Transverse colon (tissue), 4 donors: ENCODE data around the gene NACA2. TPM values are rescaled to one million over a fixed set of nuclear protein-coding genes. Genes with fewer than 3 reads are reported as not detected.
"Not testable (repeated sequence)": the region's sequence is repeated elsewhere in the genome, so short reads cannot be mapped to it uniquely, and the experiment has no call there.

Experiments
- DNase-seq: peaks from one replicate; pipeline ENCODE4 v3.0.0-alpha.2; 2019
- H3K27ac ChIP-seq, 4 donors: fragments of 200-600 bp; sonication (generic); 2 replicates each; pipeline ENCODE4 v1.5.1; 2016 to 2018; ENCODE audit warnings: inconsistent platforms in 4 of 4
- H3K27me3 ChIP-seq: fragments of 200-600 bp; sonication (generic); 2 replicates; pipeline ENCODE4 v1.5.1; 2017; ENCODE audit warnings: inconsistent platforms
- H3K36me3 ChIP-seq, 4 donors: fragments of 200-600 bp; sonication (generic); 2 replicates each; pipeline ENCODE4 v1.5.1; 2017 to 2019; ENCODE audit warnings: inconsistent platforms in 4 of 4
- H3K4me1 ChIP-seq, 4 donors: fragments of 200-600 bp; sonication (generic); 2 replicates each; pipeline ENCODE4 v1.5.1; 2017 to 2020; ENCODE audit warnings: inconsistent platforms in 4 of 4
- H3K4me3 ChIP-seq, 4 donors: fragments of 200-600 bp; sonication (generic); 1 replicate in 1 of 4; 2 replicates in 3 of 4; pipeline versions ENCODE4 v1.5.1 to v1.6.1; 2017 to 2019; ENCODE audit warnings: inconsistent platforms in 4 of 4
- H3K9me3 ChIP-seq, 2 donors: fragments of 200-600 bp; sonication (generic); 2 replicates each; pipeline ENCODE4 v1.5.1; 2017 to 2019; ENCODE audit warnings: inconsistent platforms in 2 of 2
- CTCF ChIP-seq, 5 experiments: fragments of 200-600 bp in 3 of 5; fragments of 450-650 bp in 2 of 5; sonication (generic) in 3 of 5; IDR thresholded peaks; 1 replicate in 2 of 5; 2 replicates in 3 of 5; pipeline ENCODE4 v1.5.1; 2016 to 2017; ENCODE audit warnings: antibody characterized with exemption in 5 of 5, inconsistent platforms in 3 of 5, mild to moderate bottlenecking in 2 of 5, moderate library complexity in 1 of 5
- EP300 ChIP-seq: sonication (generic); formaldehyde crosslinking; IDR thresholded peaks from one replicate; pipeline ENCODE4 v1.6.1; 2017; ENCODE audit warnings: antibody characterized with exemption, low read depth
- POLR2A ChIP-seq: fragments of 450-650 bp; IDR thresholded peaks from one replicate; pipeline ENCODE4 v1.6.1; 2016; ENCODE audit warnings: antibody characterized with exemption, mild to moderate bottlenecking, moderate library complexity
- POLR2AphosphoS5 ChIP-seq, 3 donors: sonication (generic); formaldehyde crosslinking; IDR thresholded peaks; one replicate each; pipeline ENCODE4 v1.6.1; 2016; ENCODE audit warnings: antibody characterized with exemption in 3 of 3
- WGBS, 2 donors: methylation state at CpG; one replicate each; pipeline ENCODE4 v1.1.5; 2018; ENCODE audit warnings: low coverage in 1 of 2; 5-methylcytosine and 5-hydroxymethylcytosine counted together
- in situ Hi-C, 4 donors: fragments of 200-750 bp; cut with MboI; loops; one replicate each; pipeline versions ENCODE4 v1.15.0 to v1.15.1; 2017; ENCODE audit warnings: low sequenced_read_pairs in 3 of 4, low pct_ligation_motif_present in 1 of 4, low pct_unique_long_range_greater_than_20kb in 1 of 4
- intact Hi-C: fragments of 100-400 bp; cut with DNase I; formaldehyde crosslinking; loops from one replicate; pipeline ENCODE4 v1.15.1; 2023; ENCODE audit warnings: low total_unique reads
- total RNA-seq, 4 donors: library from RNA; depleted of rRNA; stranded (reverse); fragments of >200 nt; gene quantifications; one replicate each; pipeline ENCODE4 v1.1.0, GENCODE V29; 2016

NACA2 gene
- total RNA-seq, 4 donors from 2014 or later, result not detected

GRCh38 chr17:61631800-61632199, 40.8 kb upstream of the NACA2 start:
- Histone ChIP-seq H3K4me1 (no peaks in the 10 kb centered on the region), H3K4me3 (no peak overlapping the region), H3K27me3 (peaks cover 14% of the 10 kb centered on the region), H3K36me3 (no peaks in the 10 kb centered on the region), H3K27ac (no peak overlapping the region), H3K9me3 (peaks cover 0 to 9% of the 10 kb centered on the region in 2 donors)
- 97 to 100% methylated on average over 1 of the region's 1 CpG for WGBS, 2 donors
- DNase-seq, result no peak
- in situ Hi-C loops, result loop anchor here in 3 of 4 donors (10.0 to 25.0 kb wide), 4 partner anchors 203 to 481 kb away; no protein-coding TSS in a partner anchor
- intact Hi-C loops, result no loop called here
- no peak for TF ChIP-seq CTCF (IDR thresholded peaks at IDR 0.05)
- no peak for TF ChIP-seq POLR2AphosphoS5 (IDR thresholded peaks at IDR 0.05)
- TF ChIP-seq POLR2A, result no peak
- no peak for TF ChIP-seq EP300

- in situ Hi-C loops, result loop anchor here in 3 of 4 donors (25.0 kb wide), 3 partner anchors 209 to 484 kb away; no protein-coding TSS in a partner anchor
Measured at GRCh38 chr17:61628158-61628557, 37.1 kb upstream of the NACA2 start.

GRCh38 chr17:61627658-61628057, 36.6 kb upstream of the NACA2 start:
- no peak for DNase-seq
- Histone ChIP-seq H3K36me3 (no peaks in the 10 kb centered on the region), H3K4me3 (no peak overlapping the region), H3K9me3 (no peaks in the 10 kb centered on the region), H3K27ac (no peak overlapping the region), H3K4me1 (no peaks in the 10 kb centered on the region), H3K27me3 (peaks cover 20% of the 10 kb centered on the region)
- in situ Hi-C loops (loop anchor here in 3 of 4 donors (25.0 kb wide), 3 partner anchors 210 to 485 kb away; no protein-coding TSS in a partner anchor), intact Hi-C loops (no loop called here)
- no peak for TF ChIP-seq EP300
- TF ChIP-seq POLR2AphosphoS5 (IDR thresholded peaks at IDR 0.05), result no peak
- TF ChIP-seq CTCF (IDR thresholded peaks at IDR 0.05), result no peak
- TF ChIP-seq POLR2A, result no peak
- 20 to 24% methylated on average over 2 of the region's 2 CpGs for WGBS, 2 donors

More at GRCh38 chr17:61628158-61628557, 37.1 kb upstream of the NACA2 start:
- DNase-seq, H3K4me3 ChIP-seq, H3K9me3 ChIP-seq, H3K36me3 ChIP-seq, H3K27ac ChIP-seq, H3K4me1 ChIP-seq, intact Hi-C loops: not testable (repeated sequence)
- H3K27me3 ChIP-seq, result peaks cover 20% of the 10 kb centered on the region
- WGBS, 2 donors, result 75 to 93% methylated on average over 3 to 4 of the region's 4 CpGs

- no peak for DNase-seq
- H3K27ac ChIP-seq, result no peak overlapping the region
- H3K4me3 ChIP-seq, result no peak overlapping the region
- H3K4me1 ChIP-seq, result no peaks in the 10 kb centered on the region
- H3K27me3 ChIP-seq, result peaks cover 20% of the 10 kb centered on the region
- intact Hi-C loops, result no loop called here
- in situ Hi-C loops, result loop anchor here in 3 of 4 donors (25.0 kb wide), 3 partner anchors 210 to 485 kb away; no protein-coding TSS in a partner anchor
- H3K36me3 ChIP-seq, result no peaks in the 10 kb centered on the region
- H3K9me3 ChIP-seq, result no peaks in the 10 kb centered on the region
- TF ChIP-seq POLR2A (no peak), CTCF (IDR thresholded peaks at IDR 0.05) (no peak), EP300 (no peak), POLR2AphosphoS5 (IDR thresholded peaks at IDR 0.05) (no peak)
Measured at GRCh38 chr17:61627125-61627524, 36.1 kb upstream of the NACA2 start.

- Histone ChIP-seq H3K36me3 (no peaks in the 10 kb centered on the region), H3K27ac (no peak overlapping the region), H3K4me1 (no peaks in the 10 kb centered on the region), H3K9me3 (no peaks in the 10 kb centered on the region), H3K27me3 (peaks cover 7% of the 10 kb centered on the region), H3K4me3 (no peak overlapping the region)
- in situ Hi-C loops, result loop anchor here in 3 of 4 donors (25.0 kb wide), 3 partner anchors 212 to 487 kb away; no protein-coding TSS in a partner anchor
- 93 to 100% methylated on average over 1 to 5 of the region's 5 CpGs for WGBS, 2 donors
- intact Hi-C loops, result no loop called here
- no peak for DNase-seq
- TF ChIP-seq POLR2AphosphoS5 (IDR thresholded peaks at IDR 0.05) (no peak), CTCF (IDR thresholded peaks at IDR 0.05) (no peak), POLR2A (no peak), EP300 (no peak)
Measured at GRCh38 chr17:61625564-61625963, 34.5 kb upstream of the NACA2 start.
